ENCODE data around the gene PCSK5.

DNA sequence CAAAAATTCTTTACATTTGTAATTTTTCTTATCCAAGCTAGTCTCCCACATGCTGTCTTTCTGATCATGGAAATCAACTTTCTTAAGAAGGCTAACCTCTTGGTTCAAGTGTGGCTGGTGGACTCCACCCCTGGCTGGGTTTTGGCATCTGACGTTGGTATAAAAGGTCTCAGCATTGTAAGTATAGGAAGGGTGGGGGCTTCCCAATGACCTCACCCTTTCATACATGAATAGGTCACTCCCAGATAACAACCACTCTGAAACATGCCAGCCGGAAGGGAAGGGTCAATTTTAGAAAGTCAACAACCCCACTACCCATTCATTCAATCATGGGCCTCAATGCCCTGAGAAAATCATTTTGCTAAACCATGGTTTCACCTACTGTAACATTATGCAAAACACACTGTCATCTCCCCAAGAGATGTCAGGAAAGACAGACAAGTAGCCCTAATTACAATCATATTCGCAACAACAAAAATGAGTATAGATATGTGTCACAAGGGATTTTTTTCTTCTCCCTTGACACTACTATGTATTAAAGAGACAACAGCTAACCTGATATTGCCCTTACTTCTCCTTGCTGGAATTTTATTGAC, 31.9 kb upstream of the PCSK5 start:
- TF ChIP-seq EZH2 (IDR thresholded peaks at IDR 0.05; ENCODE audit: borderline replicate concordance, insufficient read depth, low read length, poor library complexity, severe bottlenecking), result no peak
- TF ChIP-seq, protein P1, sequence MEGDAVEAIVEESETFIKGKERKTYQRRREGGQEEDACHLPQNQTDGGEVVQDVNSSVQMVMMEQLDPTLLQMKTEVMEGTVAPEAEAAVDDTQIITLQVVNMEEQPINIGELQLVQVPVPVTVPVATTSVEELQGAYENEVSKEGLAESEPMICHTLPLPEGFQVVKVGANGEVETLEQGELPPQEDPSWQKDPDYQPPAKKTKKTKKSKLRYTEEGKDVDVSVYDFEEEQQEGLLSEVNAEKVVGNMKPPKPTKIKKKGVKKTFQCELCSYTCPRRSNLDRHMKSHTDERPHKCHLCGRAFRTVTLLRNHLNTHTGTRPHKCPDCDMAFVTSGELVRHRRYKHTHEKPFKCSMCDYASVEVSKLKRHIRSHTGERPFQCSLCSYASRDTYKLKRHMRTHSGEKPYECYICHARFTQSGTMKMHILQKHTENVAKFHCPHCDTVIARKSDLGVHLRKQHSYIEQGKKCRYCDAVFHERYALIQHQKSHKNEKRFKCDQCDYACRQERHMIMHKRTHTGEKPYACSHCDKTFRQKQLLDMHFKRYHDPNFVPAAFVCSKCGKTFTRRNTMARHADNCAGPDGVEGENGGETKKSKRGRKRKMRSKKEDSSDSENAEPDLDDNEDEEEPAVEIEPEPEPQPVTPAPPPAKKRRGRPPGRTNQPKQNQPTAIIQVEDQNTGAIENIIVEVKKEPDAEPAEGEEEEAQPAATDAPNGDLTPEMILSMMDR (IDR thresholded peaks at IDR 0.05; ENCODE audit: poor library complexity, severe bottlenecking), result no peak
- no peak for TF ChIP-seq EP300 (conservative IDR thresholded peaks at IDR 0.05; ENCODE audit: poor library complexity, severe bottlenecking)
- TF ChIP-seq RAD21 (conservative IDR thresholded peaks at IDR 0.05), result no peak
- TF ChIP-seq, protein P2, sequence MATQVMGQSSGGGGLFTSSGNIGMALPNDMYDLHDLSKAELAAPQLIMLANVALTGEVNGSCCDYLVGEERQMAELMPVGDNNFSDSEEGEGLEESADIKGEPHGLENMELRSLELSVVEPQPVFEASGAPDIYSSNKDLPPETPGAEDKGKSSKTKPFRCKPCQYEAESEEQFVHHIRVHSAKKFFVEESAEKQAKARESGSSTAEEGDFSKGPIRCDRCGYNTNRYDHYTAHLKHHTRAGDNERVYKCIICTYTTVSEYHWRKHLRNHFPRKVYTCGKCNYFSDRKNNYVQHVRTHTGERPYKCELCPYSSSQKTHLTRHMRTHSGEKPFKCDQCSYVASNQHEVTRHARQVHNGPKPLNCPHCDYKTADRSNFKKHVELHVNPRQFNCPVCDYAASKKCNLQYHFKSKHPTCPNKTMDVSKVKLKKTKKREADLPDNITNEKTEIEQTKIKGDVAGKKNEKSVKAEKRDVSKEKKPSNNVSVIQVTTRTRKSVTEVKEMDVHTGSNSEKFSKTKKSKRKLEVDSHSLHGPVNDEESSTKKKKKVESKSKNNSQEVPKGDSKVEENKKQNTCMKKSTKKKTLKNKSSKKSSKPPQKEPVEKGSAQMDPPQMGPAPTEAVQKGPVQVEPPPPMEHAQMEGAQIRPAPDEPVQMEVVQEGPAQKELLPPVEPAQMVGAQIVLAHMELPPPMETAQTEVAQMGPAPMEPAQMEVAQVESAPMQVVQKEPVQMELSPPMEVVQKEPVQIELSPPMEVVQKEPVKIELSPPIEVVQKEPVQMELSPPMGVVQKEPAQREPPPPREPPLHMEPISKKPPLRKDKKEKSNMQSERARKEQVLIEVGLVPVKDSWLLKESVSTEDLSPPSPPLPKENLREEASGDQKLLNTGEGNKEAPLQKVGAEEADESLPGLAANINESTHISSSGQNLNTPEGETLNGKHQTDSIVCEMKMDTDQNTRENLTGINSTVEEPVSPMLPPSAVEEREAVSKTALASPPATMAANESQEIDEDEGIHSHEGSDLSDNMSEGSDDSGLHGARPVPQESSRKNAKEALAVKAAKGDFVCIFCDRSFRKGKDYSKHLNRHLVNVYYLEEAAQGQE (IDR thresholded peaks at IDR 0.05; ENCODE audit: borderline replicate concordance), result no peak

Measured in neural cell (in vitro differentiated cells).